Erythroblast (primary cell): ENCODE data around the gene GPX5.

Source experiments
- GATA1 ChIP-seq: IDR thresholded peaks from 2 replicates; pipeline ENCODE4 v1.6.1; 2011; ENCODE audit warnings: low read depth, mild to moderate bottlenecking, control low read depth, low read length, moderate library complexity
- POLR2A ChIP-seq: IDR thresholded peaks from 2 replicates; pipeline ENCODE4 v1.6.1; 2011; ENCODE audit warnings: mild to moderate bottlenecking, low read length

DNA sequence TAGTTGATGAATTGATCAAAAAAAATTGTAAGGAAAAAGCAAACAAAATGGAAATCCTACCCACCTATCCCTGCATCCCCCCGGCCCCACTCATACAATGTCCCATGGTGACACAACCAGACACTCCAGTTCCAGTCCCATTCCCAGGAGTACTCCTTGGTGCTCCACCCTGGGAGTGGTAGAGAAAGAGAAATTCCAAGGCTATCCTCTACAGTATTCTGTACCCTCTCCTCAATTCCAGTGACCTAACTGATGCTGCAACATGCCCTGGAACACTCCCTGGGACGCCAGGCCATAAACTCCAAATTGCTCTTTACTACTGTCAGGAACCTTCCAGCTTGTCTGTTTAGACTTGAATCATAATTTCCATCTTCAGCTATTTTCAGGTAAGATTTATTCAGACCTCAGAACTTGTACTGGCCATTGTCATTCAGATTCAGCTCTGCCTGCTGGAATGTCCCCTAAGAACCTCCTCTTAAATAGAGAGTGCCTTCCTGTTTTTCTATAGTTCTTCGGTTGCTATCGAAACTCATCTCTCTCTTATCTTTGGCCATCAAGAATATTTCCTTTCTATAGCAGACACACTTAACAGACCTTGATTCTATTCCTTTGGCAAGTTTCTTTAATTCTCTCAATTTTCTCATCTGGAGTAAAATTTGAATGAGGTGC lies 18.7 kb upstream of the GPX5 start:
- TF ChIP-seq POLR2A (no peak), GATA1 (no peak)
